ENCODE results near the gene LYPD6. TPM values are rescaled to one million over a fixed set of nuclear protein-coding genes. Genes with fewer than 3 reads are reported as not detected.
"Not testable (repeated sequence)": the region's sequence is repeated elsewhere in the genome, so short reads cannot be mapped to it uniquely, and the experiment has no call there.

LYPD6 gene
- 10.4 and 11.5 TPM in 2 replicates for total RNA-seq (2014; rRNA removed; shearing (Covaris generic))

GRCh38 chr2:149330127-149331022, at the start of gene LYPD6:
Gene LYPD6, plus strand, starts transcription at chr2:149330587. Its CDS starts 107,122 bp downstream, at chr2:149437709.
- Histone ChIP-seq H3K36me3 (no peaks in the 10 kb centered on the region), H3K4me3 (peak within 1 kb of the TSS; percentile 72), H3K27me3 (no peaks in the 10 kb centered on the region), H3K4me1 (no peaks in the 10 kb centered on the region), H3K27ac (peak within 1 kb of the TSS; percentile 52), H3K9me3 (replicated peaks) (no peaks in the 10 kb centered on the region)
- DNase-seq: peak; percentile 73 to 85

- no peak overlapping the region for H3K4me3 ChIP-seq
- H3K27ac ChIP-seq: no peak overlapping the region
- H3K9me3 ChIP-seq (replicated peaks): no peaks in the 10 kb centered on the region; the same call in 1 of the 2 replicates
- H3K4me1 ChIP-seq: no peaks in the 10 kb centered on the region
- H3K36me3 ChIP-seq: no peaks in the 10 kb centered on the region
- no peak for DNase-seq
- no peaks in the 10 kb centered on the region for H3K27me3 ChIP-seq
These were observed 48.9 kb upstream of the LYPD6 start for GRCh38 chr2:149281441-149281840.

GRCh38 chr2:149290662-149291061, 39.7 kb upstream of the LYPD6 start:
- Histone ChIP-seq H3K4me1 (peaks cover 9% of the 10 kb centered on the region; the same call in 1 of the 2 replicates), H3K27ac (no peak overlapping the region), H3K4me3 (no peak overlapping the region), H3K9me3 (replicated peaks) (no peaks in the 10 kb centered on the region), H3K27me3 (no peaks in the 10 kb centered on the region), H3K36me3 (no peaks in the 10 kb centered on the region)
- peak; percentile 7 to 16 for DNase-seq

- H3K4me1 ChIP-seq: peaks cover 9% of the 10 kb centered on the region; the same call in 1 of the 2 replicates
- H3K9me3 ChIP-seq (replicated peaks): no peaks in the 10 kb centered on the region
- H3K27me3 ChIP-seq: no peaks in the 10 kb centered on the region
- DNase-seq: no peak
- no peak overlapping the region for H3K4me3 ChIP-seq
- H3K36me3 ChIP-seq: no peaks in the 10 kb centered on the region
- H3K27ac ChIP-seq: no peak overlapping the region
These were observed 38.5 kb upstream of the LYPD6 start for GRCh38 chr2:149291881-149292280.

GRCh38 chr2:149296031-149296430, 34.4 kb upstream of the LYPD6 start:
- Histone ChIP-seq H3K4me3 (no peak overlapping the region), H3K27me3 (no peaks in the 10 kb centered on the region), H3K36me3 (no peaks in the 10 kb centered on the region), H3K4me1 (peaks cover under 1% of the 10 kb centered on the region; the same call in 1 of the 2 replicates), H3K9me3 (replicated peaks) (no peaks in the 10 kb centered on the region), H3K27ac (no peak overlapping the region)
- no peak for DNase-seq

GRCh38 chr2:149307014-149307413, 23.4 kb upstream of the LYPD6 start:
- H3K27ac ChIP-seq: no peak overlapping the region
- H3K36me3 ChIP-seq: no peaks in the 10 kb centered on the region
- H3K9me3 ChIP-seq (replicated peaks): no peaks in the 10 kb centered on the region; the same call in 1 of the 2 replicates
- no peaks in the 10 kb centered on the region for H3K27me3 ChIP-seq
- no peak overlapping the region for H3K4me3 ChIP-seq
- H3K4me1 ChIP-seq: no peaks in the 10 kb centered on the region; the same call in 1 of the 2 replicates
- no peak for DNase-seq

GRCh38 chr2:149310349-149310748, 20.0 kb upstream of the LYPD6 start:
- no peak for DNase-seq
- Histone ChIP-seq H3K36me3 (no peaks in the 10 kb centered on the region), H3K27ac (no peak overlapping the region), H3K4me1 (no peaks in the 10 kb centered on the region; the same call in none of the 2 replicates), H3K9me3 (replicated peaks) (no peaks in the 10 kb centered on the region; the same call in 1 of the 2 replicates), H3K27me3 (no peaks in the 10 kb centered on the region), H3K4me3 (no peak overlapping the region)

GRCh38 chr2:149312039-149312438, 18.3 kb upstream of the LYPD6 start:
- Histone ChIP-seq H3K27ac (no peak overlapping the region), H3K9me3 (replicated peaks) (no peaks in the 10 kb centered on the region; the same call in 1 of the 2 replicates), H3K27me3 (no peaks in the 10 kb centered on the region), H3K36me3 (no peaks in the 10 kb centered on the region), H3K4me3 (no peak overlapping the region), H3K4me1 (no peaks in the 10 kb centered on the region; the same call in none of the 2 replicates)
- no peak for DNase-seq

- Histone ChIP-seq H3K4me3 (no peak overlapping the region), H3K27ac (no peak overlapping the region), H3K36me3 (no peaks in the 10 kb centered on the region), H3K9me3 (replicated peaks) (0 out of 2 replicates have a peak, but pooled peaks cover under 1% of the 10 kb centered on the region), H3K4me1 (no peaks in the 10 kb centered on the region; the same call in none of the 2 replicates), H3K27me3 (no peaks in the 10 kb centered on the region)
- peak; percentile 22 to 68 for DNase-seq
These were observed 16.8 kb upstream of the LYPD6 start for GRCh38 chr2:149313512-149313972.

- no peak overlapping the region for H3K4me3 ChIP-seq
- no peaks in the 10 kb centered on the region for H3K36me3 ChIP-seq
- H3K9me3 ChIP-seq (replicated peaks): 0 out of 2 replicates have a peak, but pooled peaks cover 3% of the 10 kb centered on the region
- no peaks in the 10 kb centered on the region for H3K27me3 ChIP-seq
- no peak for DNase-seq
- no peak overlapping the region for H3K27ac ChIP-seq
- H3K4me1 ChIP-seq: no peaks in the 10 kb centered on the region; the same call in none of the 2 replicates
These were observed 15.7 kb upstream of the LYPD6 start for GRCh38 chr2:149314687-149315086.

- H3K4me3 ChIP-seq: no peak overlapping the region
- no peak overlapping the region for H3K27ac ChIP-seq
- DNase-seq: no peak
- no peaks in the 10 kb centered on the region; the same call in none of the 2 replicates for H3K4me1 ChIP-seq
- no peaks in the 10 kb centered on the region for H3K36me3 ChIP-seq
- no peaks in the 10 kb centered on the region for H3K27me3 ChIP-seq
- 0 out of 2 replicates have a peak, but pooled peaks cover 3% of the 10 kb centered on the region for H3K9me3 ChIP-seq (replicated peaks)
These were observed 14.9 kb upstream of the LYPD6 start for GRCh38 chr2:149315461-149315860.

- not testable (repeated sequence) for H3K9me3 ChIP-seq (replicated peaks); H3K4me1 ChIP-seq; H3K4me3 ChIP-seq; H3K27me3 ChIP-seq; DNase-seq; H3K36me3 ChIP-seq; H3K27ac ChIP-seq
These were observed 11.8 kb upstream of the LYPD6 start for GRCh38 chr2:149318566-149318965.

GRCh38 chr2:149320362-149320761, 10.0 kb upstream of the LYPD6 start:
- Histone ChIP-seq H3K27ac (no peak overlapping the region), H3K9me3 (replicated peaks) (0 out of 2 replicates have a peak, but pooled peaks cover 3% of the 10 kb centered on the region), H3K36me3 (no peaks in the 10 kb centered on the region), H3K4me1 (no peaks in the 10 kb centered on the region), H3K4me3 (no peak overlapping the region), H3K27me3 (no peaks in the 10 kb centered on the region)
- no peak for DNase-seq

- peak; percentile 19 to 43 for DNase-seq
- peak overlapping the region; percentile 72 for H3K4me3 ChIP-seq
- no peak overlapping the region for H3K27ac ChIP-seq
- no peaks in the 10 kb centered on the region for H3K36me3 ChIP-seq
- no peaks in the 10 kb centered on the region for H3K27me3 ChIP-seq
- H3K9me3 ChIP-seq (replicated peaks): no peaks in the 10 kb centered on the region
- no peaks in the 10 kb centered on the region for H3K4me1 ChIP-seq
These were observed 1.3 kb upstream of the LYPD6 start for GRCh38 chr2:149329068-149329467.

- Histone ChIP-seq H3K36me3 (no peaks in the 10 kb centered on the region), H3K4me3 (peak overlapping the region; percentile 72), H3K4me1 (no peaks in the 10 kb centered on the region), H3K27ac (peak overlapping the region; percentile 44; the same call in 1 of the 2 replicates), H3K27me3 (no peaks in the 10 kb centered on the region), H3K9me3 (replicated peaks) (no peaks in the 10 kb centered on the region)
- DNase-seq: peak; percentile 72 to 76
These were observed 779 bp upstream of the LYPD6 start for GRCh38 chr2:149329489-149330126.

All from SJCRH30 (cell line).